ENCODE data around the gene NFYC.

Gene NFYC

GRCh38 chr1:40770296-40771070 lies 79.0 kb downstream of the NFYC start:
- no peak for DNase-seq (ENCODE audit: low read depth)
- H3K4me3 ChIP-seq (ENCODE audit: control insufficient read depth, low read depth, low read length) = no peak overlapping the region
- TF ChIP-seq CTCF (conservative IDR thresholded peaks at IDR 0.05; ENCODE audit: control insufficient read depth, insufficient read depth, low read depth, low read length) = no peak

GRCh38 chr1:40772146-40772955 lies 80.8 kb downstream of the NFYC start:
- no peak for TF ChIP-seq CTCF (conservative IDR thresholded peaks at IDR 0.05; ENCODE audit: control insufficient read depth, insufficient read depth, low read depth, low read length)
- H3K4me3 ChIP-seq (ENCODE audit: control insufficient read depth, low read depth, low read length) = no peak overlapping the region
- DNase-seq (ENCODE audit: low read depth) = no peak

GRCh38 chr1:40773748-40774265 lies 82.3 kb downstream of the NFYC start:
- no peak for DNase-seq (ENCODE audit: low read depth)
- TF ChIP-seq CTCF (conservative IDR thresholded peaks at IDR 0.05; ENCODE audit: control insufficient read depth, insufficient read depth, low read depth, low read length) = no peak
- H3K4me3 ChIP-seq (ENCODE audit: control insufficient read depth, low read depth, low read length) = no peak overlapping the region

GRCh38 chr1:40774266-40774998 lies 82.9 kb downstream of the NFYC start:
- DNase-seq (ENCODE audit: low read depth) = peak; percentile 23
- H3K4me3 ChIP-seq (ENCODE audit: control insufficient read depth, low read depth, low read length) = no peak overlapping the region
- TF ChIP-seq CTCF (conservative IDR thresholded peaks at IDR 0.05; ENCODE audit: control insufficient read depth, insufficient read depth, low read depth, low read length) = peak; percentile 77

GRCh38 chr1:40776236-40777072 lies 85.0 kb downstream of the NFYC start:
- H3K4me3 ChIP-seq (ENCODE audit: control insufficient read depth, low read depth, low read length) = no peak overlapping the region
- no peak for DNase-seq (ENCODE audit: low read depth)
- TF ChIP-seq CTCF (conservative IDR thresholded peaks at IDR 0.05; ENCODE audit: control insufficient read depth, insufficient read depth, low read depth, low read length) = no peak

Measured in fibroblast of mammary gland (primary cell).